HCT116 (cell line): ENCODE results near the gene DOCK3.

Source experiments
- CBX3 ChIP-seq: IDR thresholded peaks from 2 replicates; pipeline ENCODE4 v1.6.1; 2012; ENCODE audit warnings: low read depth
- EGR1 ChIP-seq: IDR thresholded peaks from 2 replicates; pipeline ENCODE4 v1.6.1; 2012; ENCODE audit warnings: low read depth
- EZH2phosphoT487 ChIP-seq: fragments of 200-600 bp; IDR thresholded peaks from 2 replicates; pipeline ENCODE4 v1.6.1; 2018; ENCODE audit warnings: antibody characterized with exemption, borderline replicate concordance
- POLR2A ChIP-seq: IDR thresholded peaks from 2 replicates; pipeline ENCODE4 v1.7.0; 2011; ENCODE audit warnings: borderline replicate concordance; ENCODE audit not compliant: insufficient read depth, insufficient read length; ENCODE audit errors: extremely low read depth
- POLR2AphosphoS5 ChIP-seq: IDR thresholded peaks from 2 replicates; pipeline ENCODE4 v1.6.1; 2011; ENCODE audit warnings: mild to moderate bottlenecking, low read depth, low read length, moderate library complexity
- SIN3A ChIP-seq: IDR thresholded peaks from 2 replicates; pipeline ENCODE4 v1.6.1; 2012; ENCODE audit warnings: low read depth
- SRF ChIP-seq: IDR thresholded peaks from 2 replicates; pipeline ENCODE4 v1.6.1; 2012; ENCODE audit warnings: low read depth
- YY1 ChIP-seq: IDR thresholded peaks from 2 replicates; pipeline ENCODE4 v1.6.1; 2011; ENCODE audit warnings: low read length, low read depth, moderate library complexity, mild to moderate bottlenecking; ENCODE audit not compliant: insufficient replicate concordance; ENCODE audit errors: extremely low read depth
- TF ChIP-seq, protein P1 (sequence below), 3 experiments: fragments of 200-600 bp in 1 of 3; sonication (generic) in 1 of 3; IDR thresholded peaks in 2 of 3; conservative IDR thresholded peaks in 1 of 3; 2 replicates each; pipeline ENCODE4 v1.5.1; 2012 to 2017; ENCODE audit warnings: low read depth in 2 of 3, low read length in 2 of 3, antibody characterized with exemption in 1 of 3, borderline replicate concordance in 1 of 3, control low read depth in 1 of 3, mild to moderate bottlenecking in 1 of 3, mixed read lengths in 1 of 3, mixed run types in 1 of 3, moderate library complexity in 1 of 3; ENCODE audit not compliant: insufficient read depth in 1 of 3
- TF ChIP-seq, protein P2 (sequence below): IDR thresholded peaks from 2 replicates; pipeline ENCODE4 v1.6.1; 2012; ENCODE audit warnings: low read depth

DNA sequence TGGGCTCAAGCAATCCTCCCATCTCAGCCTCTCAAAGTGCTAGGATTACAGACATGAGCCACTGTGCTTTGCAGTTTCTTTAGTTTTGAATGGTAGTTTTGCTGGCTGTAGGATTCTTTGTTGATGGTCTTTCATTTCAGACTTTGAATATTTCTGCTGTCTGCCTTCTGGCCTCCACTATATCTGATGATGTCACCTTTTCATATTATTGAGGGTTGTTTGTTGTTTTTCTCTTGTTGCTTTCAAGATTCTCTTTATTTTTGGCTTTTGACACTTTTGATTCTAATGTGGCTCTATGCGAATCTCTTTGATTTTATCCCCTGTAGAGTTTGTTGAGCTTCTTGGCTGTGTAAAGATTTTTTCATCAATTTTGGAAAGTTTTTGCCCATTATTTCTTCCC lies 631.4 kb downstream of the DOCK3 start:
- TF ChIP-seq SIN3A: no peak
- TF ChIP-seq, protein P1, sequence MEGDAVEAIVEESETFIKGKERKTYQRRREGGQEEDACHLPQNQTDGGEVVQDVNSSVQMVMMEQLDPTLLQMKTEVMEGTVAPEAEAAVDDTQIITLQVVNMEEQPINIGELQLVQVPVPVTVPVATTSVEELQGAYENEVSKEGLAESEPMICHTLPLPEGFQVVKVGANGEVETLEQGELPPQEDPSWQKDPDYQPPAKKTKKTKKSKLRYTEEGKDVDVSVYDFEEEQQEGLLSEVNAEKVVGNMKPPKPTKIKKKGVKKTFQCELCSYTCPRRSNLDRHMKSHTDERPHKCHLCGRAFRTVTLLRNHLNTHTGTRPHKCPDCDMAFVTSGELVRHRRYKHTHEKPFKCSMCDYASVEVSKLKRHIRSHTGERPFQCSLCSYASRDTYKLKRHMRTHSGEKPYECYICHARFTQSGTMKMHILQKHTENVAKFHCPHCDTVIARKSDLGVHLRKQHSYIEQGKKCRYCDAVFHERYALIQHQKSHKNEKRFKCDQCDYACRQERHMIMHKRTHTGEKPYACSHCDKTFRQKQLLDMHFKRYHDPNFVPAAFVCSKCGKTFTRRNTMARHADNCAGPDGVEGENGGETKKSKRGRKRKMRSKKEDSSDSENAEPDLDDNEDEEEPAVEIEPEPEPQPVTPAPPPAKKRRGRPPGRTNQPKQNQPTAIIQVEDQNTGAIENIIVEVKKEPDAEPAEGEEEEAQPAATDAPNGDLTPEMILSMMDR (IDR thresholded peaks at IDR 0.05 in 2 of 3, conservative IDR thresholded peaks at IDR 0.05 in 1 of 3; ENCODE audit: borderline replicate concordance in 1 of 3, insufficient read depth in 1 of 3, low read depth in 2 of 3, low read length in 2 of 3): no peak
- TF ChIP-seq EGR1: no peak
- no peak for TF ChIP-seq EZH2phosphoT487
- TF ChIP-seq POLR2A: no peak
- no peak for TF ChIP-seq POLR2AphosphoS5
- TF ChIP-seq YY1: no peak
- TF ChIP-seq SRF: no peak
- TF ChIP-seq, protein P2, sequence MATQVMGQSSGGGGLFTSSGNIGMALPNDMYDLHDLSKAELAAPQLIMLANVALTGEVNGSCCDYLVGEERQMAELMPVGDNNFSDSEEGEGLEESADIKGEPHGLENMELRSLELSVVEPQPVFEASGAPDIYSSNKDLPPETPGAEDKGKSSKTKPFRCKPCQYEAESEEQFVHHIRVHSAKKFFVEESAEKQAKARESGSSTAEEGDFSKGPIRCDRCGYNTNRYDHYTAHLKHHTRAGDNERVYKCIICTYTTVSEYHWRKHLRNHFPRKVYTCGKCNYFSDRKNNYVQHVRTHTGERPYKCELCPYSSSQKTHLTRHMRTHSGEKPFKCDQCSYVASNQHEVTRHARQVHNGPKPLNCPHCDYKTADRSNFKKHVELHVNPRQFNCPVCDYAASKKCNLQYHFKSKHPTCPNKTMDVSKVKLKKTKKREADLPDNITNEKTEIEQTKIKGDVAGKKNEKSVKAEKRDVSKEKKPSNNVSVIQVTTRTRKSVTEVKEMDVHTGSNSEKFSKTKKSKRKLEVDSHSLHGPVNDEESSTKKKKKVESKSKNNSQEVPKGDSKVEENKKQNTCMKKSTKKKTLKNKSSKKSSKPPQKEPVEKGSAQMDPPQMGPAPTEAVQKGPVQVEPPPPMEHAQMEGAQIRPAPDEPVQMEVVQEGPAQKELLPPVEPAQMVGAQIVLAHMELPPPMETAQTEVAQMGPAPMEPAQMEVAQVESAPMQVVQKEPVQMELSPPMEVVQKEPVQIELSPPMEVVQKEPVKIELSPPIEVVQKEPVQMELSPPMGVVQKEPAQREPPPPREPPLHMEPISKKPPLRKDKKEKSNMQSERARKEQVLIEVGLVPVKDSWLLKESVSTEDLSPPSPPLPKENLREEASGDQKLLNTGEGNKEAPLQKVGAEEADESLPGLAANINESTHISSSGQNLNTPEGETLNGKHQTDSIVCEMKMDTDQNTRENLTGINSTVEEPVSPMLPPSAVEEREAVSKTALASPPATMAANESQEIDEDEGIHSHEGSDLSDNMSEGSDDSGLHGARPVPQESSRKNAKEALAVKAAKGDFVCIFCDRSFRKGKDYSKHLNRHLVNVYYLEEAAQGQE: no peak
- no peak for TF ChIP-seq CBX3
